ENCODE results near the gene ZNF662.

DNA sequence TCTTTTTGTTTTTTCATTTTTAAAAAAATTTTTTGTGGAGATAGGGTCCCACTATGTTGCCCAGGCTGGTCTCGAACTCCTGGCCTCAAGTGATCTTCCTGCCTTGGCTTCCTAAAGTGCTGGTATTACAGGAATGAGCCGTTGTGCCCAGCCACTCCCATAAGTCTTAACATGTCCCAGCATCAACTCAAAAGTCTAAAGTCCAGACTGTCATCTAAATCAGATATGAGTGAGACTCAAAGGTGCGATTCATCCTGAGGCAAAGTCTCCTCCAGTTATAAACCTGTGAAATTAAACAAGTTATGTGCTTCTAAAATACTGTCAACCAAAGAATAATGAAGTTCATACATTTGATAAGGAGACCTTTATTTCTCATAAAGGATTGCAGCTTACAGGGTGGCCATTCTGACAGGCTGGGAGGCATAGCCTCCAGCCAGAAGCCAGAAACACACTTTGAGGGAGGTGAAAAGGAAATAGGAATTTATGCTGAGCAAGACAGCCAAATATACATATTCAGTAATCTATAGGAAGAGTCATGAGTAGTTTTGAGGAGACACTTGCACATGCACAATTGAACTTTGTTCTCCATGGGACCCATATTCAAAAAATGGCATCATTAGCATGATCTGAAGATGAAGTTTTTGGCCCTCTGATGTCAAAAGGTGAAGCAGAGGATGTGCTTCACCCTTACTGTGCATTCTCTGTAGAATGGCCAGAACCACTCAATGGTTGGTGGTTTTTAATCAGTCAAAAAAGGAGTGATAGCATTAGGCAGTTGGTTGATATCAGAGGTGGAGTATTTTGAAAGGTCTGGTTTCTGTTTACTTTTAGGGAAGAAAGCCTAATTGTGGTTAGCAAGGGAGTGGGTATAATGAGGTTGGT lies 11.0 kb upstream of the ZNF662 start:
- TF ChIP-seq POLR2A (IDR thresholded peaks at IDR 0.05; ENCODE audit: low read depth, low read length) (no peak), POLR2AphosphoS5 (IDR thresholded peaks at IDR 0.05; ENCODE audit: low read depth, low read length) (no peak), TAF1 (IDR thresholded peaks at IDR 0.05; ENCODE audit: borderline replicate concordance, low read depth, low read length) (no peak)
